ENCODE data around the gene ENOX1.
"Not testable (repeated sequence)": the region's sequence is repeated elsewhere in the genome, so short reads cannot be mapped to it uniquely, and the experiment has no call there.

Gene ENOX1

DNA sequence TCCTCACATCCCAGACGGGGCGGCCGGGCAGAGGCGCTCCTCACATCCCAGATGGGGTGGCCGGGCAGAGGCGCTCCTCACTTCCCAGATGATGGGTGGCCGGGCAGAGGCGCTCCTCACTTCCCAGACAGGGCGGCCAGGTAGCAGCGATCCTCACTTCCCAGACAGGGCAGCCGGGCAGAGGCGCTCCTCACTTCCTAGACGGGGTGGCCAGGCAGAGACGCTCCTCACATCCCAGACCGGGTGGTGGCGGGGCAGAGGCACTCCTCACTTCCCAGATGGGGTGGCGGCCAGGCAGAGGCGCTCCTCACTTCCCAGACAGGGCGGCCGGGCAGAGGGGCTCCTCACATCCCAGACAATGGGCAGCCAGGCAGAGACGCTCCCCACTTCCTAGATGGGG, 370.4 kb downstream of the ENOX1 start:
- DNase-seq = not testable (repeated sequence)

DNA sequence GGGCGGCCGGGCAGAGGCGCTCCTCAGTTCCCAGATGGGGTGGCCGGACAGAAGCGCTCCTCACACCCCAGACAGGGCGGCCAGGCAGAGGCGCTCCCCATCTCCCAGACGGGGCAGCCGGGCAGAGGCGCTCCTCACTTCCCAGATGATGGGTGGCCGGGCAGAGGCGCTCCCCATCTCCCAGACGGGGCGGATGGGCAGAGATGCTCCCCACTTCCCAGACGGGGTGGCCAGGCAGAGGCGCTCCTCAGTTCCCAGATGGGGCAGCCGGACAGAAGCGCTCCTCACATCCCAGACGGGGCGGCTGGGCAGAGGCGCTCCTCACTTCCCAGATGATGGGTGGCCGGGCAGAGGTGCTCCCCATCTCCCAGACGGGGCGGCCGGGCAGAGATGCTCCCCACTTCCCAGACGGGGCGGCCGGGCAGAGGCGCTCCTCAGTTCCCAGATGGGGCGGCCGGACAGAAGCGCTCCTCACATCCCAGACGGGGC, 370.8 kb downstream of the ENOX1 start:
- not testable (repeated sequence) for DNase-seq

DNA sequence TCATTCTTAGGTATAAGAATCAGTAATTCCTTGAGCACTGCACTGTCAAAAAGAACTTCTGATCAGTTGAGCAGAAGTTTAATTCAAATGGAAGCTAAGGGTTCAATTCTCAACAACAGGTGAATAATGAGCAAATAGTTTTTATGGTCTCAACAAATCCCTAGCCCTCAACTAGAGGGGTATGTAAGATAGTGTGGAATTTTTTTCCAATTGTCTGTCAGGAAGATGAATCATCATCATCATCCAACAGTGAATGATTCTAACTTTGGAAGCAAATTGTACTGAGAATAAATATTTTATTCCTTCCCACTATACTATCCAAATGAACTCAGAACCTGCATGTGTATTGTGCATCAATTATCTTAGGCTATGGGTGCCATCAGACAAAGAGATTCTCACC, 372.7 kb downstream of the ENOX1 start:
- DNase-seq = no peak

DNA sequence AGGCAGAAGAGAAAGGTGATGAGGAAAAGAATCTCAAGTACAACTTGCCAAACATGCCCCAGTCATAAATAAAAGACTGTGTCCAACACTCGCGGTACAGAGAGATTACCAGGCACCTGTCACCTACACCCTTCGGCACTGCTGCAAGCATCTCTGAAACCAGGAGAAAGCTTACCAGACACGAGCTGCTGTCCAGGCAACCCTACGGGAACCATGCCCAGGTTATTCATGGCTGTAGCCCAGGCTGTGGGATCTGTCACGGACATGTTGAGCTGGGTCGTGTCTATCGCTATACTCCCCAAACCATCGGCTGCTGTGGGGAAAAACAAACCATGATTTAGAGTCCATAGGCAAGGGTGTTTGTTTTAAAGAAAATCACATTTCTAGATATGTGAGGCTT, 375.0 kb downstream of the ENOX1 start:
- DNase-seq = no peak

DNA sequence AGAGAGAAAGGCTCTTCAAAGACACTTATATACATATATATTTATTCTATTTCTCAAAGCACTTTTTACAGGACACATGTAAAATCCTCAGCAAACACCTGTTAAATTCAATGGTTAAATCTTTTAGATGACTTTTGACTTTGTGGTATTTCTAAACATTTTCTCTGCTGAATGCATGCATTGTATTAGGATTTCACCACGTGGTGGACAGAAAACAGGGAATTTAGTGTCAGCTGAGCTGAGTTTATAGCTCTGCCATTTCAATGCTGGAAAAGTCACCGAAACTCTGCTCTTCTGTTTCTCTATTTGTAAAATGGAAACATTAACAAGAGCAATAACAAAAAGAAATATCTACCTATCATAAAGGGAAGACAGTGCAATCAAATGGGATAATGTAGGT, 375.6 kb downstream of the ENOX1 start:
- DNase-seq = no peak

DNA sequence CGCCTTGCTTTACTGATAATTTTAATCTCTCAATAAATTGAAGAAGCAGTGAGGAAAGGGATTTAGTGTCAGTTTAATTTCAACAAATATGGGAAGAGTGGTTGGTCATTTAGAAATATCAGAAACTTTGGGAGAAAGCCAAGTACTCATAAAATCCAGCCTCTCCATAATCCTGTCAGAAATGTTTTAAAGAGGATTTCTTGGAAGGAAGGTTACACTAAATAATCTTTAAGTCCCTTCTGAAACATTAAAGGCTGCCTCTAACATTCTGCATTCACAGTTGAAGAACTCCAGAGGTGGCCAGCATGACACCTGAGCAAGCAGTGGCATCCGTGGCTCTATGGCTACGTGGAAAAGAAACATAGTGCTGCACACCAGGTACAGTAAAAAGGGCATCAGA, 378.5 kb downstream of the ENOX1 start:
- DNase-seq = no peak

DNA sequence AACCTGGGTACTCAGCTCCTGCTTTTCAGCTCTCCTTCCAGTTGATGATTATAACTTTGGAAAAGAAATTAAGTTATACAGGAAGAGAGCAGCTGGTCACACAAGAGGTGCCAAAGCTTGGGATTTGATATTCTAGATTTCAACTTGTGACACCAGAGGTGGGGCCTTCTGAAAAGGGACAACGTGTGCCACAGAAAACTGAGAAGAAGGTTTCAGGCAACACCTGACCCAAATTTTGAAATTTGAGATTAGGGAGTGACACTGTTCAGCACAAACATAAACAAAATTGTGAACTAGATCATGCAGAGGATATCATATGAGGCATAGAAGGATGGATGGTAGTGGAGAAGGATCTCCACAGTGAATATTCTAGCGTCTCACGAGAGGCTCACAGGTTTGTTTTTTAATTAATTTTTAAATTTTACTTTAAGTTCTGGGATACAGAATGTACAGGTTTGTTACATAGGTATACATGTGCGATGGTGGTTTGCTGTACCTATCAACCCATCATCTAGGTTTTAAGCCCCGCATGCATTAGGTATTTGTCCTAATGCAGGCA, 379.7 kb downstream of the ENOX1 start:
- no peak for DNase-seq

DNA sequence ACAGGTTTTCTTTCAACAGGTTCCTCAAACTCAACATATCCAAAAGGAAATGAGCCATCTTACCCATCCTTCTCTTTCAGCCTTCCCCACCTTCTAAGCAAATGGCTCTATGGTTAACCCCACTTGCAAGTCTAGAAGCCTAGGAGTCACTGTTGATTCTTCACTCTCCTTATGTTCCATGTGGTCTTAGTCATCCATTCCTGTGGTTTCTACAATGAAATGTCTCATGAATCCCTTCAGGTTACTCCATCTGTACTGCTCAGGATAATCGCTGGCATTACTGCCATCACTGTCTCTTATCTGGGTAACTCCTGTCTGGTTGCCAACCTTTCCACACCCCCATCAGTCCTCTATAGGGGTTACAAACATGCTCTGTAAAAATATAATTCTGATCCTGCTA, 381.3 kb downstream of the ENOX1 start:
- DNase-seq = no peak

DNA sequence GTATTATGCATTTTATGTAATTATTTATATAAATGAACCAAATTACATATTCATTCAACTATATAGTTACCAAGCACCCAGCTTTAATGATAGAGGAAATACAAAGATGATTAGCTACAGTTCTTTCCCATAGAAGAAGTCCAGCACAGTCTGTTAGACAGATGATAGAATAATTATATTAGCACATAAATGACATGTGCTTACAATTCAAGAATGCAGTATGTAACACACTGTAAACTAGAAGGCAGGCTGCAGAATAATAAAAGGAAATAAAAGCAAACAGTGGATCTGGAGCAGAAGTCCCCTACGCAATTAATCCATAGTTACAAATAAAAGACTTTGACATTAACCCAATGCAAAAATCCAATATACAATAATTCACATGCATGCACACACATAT, 384.4 kb downstream of the ENOX1 start:
- no peak for DNase-seq

DNA sequence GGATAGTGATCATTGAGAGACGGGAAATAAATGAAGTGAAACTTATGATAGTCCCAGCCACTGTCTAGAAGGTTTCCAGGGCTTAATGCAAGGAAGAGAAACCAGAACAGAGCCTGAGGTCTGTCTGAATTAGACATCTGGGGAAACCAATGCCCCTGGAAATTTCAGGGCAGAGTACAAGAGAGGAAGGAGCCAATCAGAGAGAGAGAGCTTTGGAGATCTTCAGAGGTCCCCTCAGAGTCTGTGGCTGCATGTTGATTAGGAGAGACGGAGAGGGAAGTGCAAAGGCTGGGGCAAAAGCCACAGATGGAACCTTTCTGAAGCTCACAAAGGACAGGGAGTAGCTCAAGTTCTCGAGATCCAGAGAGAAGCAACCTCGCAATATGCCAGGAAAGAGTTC, 385.4 kb downstream of the ENOX1 start:
- no peak for DNase-seq

DNA sequence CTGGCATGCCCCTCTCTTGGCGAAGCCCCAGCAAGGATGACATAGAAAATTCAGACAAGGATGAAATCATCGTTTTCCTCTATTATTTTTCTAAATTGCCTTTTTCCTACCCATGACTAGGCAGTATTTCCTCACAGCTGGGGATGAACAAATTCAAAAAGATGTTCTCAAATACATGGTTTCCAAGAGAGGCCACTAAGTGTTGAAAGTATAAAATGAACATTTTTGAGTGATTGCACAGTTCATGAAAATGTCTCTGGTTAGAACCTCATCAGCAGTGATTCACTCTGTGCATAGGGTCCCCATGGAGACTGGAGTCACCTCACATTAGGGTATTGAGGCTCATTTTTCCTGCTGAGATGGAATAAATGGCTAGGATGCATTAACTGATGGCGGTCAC, 389.7 kb downstream of the ENOX1 start:
- no peak for DNase-seq

DNA sequence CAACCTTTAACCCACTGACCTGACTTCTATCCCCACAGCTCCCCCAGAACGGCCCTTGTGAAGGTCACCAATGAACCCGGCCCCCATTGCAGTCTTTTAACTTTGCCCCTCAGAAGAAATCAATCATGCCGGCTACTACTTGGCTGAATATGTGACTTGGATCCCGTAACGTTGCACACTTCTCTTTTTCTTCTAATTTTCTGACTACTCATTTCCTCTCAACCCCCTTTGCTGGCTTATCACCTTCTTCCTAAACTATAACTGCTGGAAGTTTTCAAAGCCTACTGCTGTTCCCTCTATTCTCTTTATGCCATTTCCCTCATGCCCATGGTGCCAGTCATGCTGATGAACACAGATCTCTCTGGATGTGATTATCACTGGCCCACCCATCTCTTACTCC, 395.7 kb downstream of the ENOX1 start:
- no peak for DNase-seq

DNA sequence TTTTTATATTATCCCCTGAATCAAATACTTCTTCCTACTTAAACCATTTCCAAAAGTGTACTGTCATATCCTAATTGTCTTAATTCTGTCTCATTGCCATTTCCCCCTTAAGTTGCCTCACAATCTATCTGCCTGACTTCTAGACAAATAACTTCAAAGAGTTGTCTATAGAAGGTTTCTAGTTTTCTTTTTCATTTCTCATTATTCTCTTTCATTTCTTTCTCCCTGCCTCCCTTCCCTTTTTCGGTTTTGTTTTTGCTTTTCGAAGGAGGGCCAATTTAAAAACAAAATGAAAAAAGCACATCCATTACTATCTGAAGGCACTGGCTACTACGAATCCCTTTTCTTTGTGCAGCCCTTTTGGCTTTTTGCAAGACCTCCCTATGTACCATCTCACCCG, 396.2 kb downstream of the ENOX1 start:
- DNase-seq = no peak

DNA sequence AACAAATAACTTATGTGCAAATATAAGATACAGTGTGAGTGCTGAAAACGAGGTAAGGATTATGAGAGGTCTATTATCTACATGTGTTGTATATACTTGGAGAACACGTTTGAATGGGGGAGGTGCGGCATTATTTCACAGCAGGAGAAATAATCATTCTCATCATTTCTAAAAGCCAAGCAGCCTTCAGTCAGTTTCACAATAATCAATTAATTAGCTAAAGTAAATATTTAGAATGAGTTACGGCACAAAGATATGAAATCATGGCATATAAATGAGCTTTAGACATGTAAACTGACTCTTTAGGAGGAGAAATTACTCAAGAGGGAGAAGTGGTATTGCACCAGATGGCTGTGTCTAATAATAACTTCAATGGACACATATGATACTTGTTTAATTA, 396.8 kb downstream of the ENOX1 start:
- DNase-seq = no peak

DNA sequence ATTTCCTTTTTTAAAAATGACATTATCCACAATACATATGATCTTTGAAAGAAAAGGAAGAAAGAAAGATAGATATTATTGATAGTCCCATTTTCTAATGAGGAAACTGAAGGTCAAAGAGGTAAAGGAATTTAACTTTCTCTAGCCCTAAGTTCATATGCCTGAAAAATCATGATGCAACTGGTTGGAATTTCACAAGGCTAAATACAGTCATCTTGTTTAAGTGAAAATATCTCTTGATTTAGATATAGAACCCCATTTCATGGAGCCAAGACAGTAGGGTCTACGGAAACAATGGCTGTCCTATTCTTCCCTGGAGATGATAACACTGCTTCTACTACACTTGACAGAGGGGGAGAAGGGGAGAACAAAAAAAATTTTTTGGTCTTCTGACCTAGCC, 397.2 kb downstream of the ENOX1 start:
- DNase-seq = no peak

DNA sequence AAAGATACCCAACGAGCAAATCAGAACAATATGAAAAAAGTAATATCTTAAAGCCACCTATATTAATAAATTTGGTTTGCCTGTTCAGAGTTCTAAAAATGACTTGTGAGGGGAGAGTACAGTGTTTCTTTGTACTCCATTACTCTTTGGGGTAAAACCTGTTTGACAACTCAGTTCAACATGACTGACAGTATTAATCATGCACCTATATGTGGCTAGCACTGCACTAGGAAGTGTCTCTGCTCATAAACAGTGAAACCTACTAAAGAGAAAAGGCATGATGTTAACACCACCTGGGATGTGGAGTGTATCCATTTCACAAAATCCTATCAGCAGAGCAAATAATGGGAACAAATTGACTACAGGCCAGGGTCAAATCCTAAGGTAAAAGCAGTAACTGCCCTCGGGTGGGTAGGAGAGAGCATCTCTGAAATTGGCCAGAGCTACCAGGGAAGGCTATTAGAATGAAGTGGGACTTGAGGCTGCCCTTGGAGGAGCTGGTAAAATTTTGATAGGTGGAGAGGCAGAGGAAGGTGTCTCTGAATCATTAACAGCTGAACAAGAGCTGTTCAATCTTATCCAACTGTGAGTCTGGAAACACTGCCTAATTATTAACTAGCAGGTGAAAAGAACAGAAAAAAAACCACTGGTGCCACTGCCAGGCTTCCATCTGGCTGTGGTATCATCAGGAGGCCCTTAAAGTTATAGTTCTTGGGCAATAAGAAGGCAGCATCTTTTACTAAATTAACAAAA, 398.3 kb downstream of the ENOX1 start:
- DNase-seq = no peak

DNA sequence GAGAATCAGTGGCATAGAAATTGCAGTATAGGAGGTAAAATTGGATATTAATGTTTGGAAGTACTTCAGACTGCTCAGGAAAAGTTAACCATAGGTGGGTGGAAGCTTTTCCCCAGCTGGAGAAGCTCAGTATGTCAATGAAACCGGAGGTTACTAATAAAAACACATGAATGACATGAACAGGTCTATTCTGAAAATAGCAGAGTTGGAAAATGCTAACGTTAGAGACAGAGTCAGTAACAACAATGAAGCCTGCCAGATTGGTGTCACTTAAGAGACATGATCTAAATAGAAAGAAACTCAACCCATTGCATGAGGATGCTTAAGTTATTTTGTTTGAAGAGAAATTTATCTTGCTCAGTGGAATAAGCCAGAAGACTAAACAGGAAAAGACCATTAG, 398.9 kb downstream of the ENOX1 start:
- DNase-seq = no peak

DNA sequence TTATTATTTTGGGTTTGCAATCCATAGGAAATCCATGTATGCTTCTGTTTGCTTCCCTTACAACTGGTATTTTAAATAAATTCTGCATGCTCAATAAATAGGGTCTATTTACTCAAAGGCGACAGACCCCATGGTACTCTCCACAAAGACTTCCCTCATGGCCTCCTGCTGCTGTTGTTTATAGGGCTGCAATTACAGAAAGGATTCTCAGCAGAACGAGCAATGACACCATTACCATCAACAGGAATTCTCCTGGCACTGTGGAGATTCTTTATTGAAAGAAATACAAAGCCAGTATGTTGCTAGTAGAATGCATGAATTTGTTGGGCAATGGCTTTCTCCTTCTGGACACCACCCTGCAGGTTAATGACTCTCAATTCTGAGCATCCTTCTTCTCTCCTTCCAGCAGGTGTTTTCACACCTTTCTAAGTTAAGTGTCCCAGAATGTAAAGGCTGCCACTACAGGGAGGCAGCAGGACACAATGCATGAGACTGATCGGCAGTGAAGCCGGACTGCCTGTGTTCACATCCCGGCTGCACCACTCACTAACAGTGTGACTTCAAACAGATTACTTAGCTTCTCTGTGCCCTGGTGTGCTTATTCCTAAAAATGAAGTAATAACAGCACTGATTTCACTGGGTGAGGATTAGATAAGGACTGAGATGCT, 403.1 kb downstream of the ENOX1 start:
- no peak for DNase-seq

DNA sequence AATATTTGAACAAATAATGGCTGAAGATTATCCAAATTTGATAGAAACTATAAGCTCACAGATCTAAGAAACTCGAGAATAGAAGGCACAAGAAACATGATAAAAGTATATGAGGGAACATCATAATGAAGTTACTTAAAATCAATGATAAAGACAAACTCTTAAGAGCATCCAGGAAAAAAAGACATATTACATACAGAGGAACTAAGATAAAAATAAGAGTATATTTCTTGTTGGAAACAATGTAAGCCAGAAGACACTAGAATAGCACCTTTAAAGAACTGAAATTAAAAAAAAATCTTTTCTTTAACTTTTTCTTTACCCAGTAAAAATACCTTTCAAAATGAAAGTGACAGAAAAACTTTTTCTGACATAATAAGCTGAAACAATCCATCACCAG, 407.0 kb downstream of the ENOX1 start:
- DNase-seq = no peak

DNA sequence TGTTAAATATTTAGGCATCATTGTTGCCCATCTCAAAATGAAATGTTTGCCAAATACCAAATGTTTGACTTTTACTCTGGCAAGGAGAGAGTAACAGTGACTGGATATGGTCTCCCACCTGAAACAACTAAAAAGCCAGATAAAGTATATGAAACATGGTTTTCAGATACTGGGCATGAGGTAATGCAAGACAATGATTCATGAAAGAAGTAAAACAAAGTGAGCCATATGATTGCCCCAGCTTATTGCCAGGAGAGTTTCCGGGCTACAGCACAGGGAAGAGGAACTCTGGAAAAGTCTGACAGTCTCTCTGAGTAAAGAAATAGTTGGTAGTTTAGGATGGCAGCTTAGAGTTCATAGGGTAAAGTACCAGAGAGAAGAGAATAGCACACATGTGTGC, 408.8 kb downstream of the ENOX1 start:
- DNase-seq = no peak

DNA sequence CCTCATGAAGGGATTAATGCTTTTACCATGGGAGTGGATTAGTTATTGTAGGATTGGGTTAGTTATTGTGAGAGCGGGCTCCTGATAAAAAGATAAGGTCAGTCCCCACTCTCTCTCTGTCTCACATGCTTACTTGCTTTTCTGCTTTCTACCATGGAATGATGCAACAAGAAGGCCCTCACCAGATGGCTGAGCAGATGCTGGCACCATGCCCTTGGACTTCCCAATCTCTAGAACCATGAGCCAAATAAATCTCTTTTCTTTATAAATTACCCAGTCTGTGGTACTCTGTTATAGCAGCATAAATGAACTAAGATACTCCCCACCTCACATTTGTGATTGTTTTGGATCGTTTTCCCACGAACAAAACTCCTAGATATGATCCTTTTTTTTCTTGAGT, 409.6 kb downstream of the ENOX1 start:
- DNase-seq = no peak

DNA sequence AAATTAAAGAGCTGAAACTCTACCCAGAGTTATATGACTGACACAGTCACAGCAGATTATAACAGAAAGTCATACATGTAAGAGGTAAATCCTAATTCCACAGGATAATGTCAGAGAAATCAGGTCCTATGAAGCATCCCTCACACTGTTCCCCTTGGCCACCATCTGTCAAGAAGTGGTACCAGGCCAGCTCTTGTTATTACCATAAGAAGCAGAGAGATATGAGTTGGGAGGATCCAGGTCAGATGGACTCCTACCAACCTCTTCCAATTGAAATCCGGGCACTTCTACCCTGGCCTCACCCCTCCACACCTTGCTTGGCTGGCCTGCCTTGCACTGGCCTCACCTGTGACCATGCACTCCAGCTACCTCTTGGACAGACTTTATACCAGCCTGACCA, 410.2 kb downstream of the ENOX1 start:
- DNase-seq = no peak

DNA sequence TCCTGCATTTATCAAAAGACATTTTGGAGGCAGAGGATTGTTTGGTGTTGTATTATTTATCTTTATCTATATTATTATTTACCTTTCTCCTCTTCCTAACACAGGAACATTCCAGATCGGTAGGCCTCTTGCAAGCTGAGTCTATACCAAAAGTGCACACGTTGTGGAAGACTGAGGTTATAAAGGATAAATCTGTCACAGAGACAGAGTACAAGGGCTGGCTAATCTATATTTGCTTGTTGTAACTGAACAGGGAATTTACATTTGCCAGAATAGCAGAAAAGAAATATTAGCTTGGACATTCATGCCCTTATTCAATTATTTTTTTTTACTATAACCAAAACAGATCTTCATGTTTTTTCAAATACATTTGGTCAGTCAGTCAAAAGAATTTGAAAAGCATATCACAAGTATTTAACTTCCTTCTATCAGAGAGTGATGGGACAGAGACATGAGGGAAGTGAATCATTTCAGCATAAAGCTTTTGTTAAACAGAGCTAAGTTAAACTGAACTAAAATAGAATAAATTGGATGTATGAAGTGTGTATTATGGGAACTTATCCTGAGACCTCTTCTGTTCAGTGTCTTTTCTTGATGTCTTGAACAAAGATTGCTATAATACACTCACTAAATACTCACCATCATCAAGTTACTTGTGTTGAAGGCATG, 410.8 kb downstream of the ENOX1 start:
- DNase-seq = no peak

DNA sequence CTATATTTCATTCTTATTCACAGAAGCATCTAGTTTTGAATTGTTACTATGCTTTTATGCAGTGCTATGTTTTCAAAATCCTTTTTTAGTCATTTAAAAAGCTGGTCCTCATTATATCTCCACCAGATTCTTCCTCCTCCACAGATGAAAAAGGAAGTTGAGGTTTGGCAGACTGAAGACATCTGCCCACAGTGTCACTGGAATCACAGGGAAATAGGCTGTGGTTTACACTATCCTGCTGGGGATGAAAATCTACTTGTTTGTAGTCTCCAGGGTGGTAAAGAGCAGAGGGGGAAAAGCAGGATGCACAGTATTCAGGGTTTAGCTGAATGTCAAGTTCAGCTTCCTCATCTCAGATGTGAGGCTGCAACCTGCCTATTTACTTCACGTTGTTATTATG, 412.2 kb downstream of the ENOX1 start:
- no peak for DNase-seq

All from CD4-positive, alpha-beta T cell treated with Interleukin-12 subunit alpha and Interleukin-12 subunit beta, for 1 hour (primary cell).